LNCaP clone FGC (cell line): ENCODE results near the gene CNDP2.

Experiments used
- DNase-seq: peaks from one replicate; pipeline ENCODE4 v3.0.0-alpha.2; 2011; ENCODE audit warnings: low read depth
- H3K4me3 ChIP-seq: 2 replicates; pipeline ENCODE4 v1.5.1; 2011; ENCODE audit warnings: mild to moderate bottlenecking, low read depth, low read length, control low read depth
- CTCF ChIP-seq: IDR thresholded peaks from 2 replicates; pipeline ENCODE4 v1.5.1; 2012; ENCODE audit warnings: mild to moderate bottlenecking; ENCODE audit not compliant: control insufficient read depth, insufficient read depth; ENCODE audit errors: extremely low read depth

CNDP2 gene

GRCh38 chr18:74489676-74490075 lies 6.5 kb upstream of the CNDP2 start:
- no peak for DNase-seq
- TF ChIP-seq CTCF: no peak
- no peak overlapping the region for H3K4me3 ChIP-seq

- TF ChIP-seq CTCF: no peak
- DNase-seq: no peak
- no peak overlapping the region for H3K4me3 ChIP-seq
Measured at GRCh38 chr18:74492259-74492658, 3.9 kb upstream of the CNDP2 start.

GRCh38 chr18:74493689-74494088 lies 2.5 kb upstream of the CNDP2 start:
- peak; percentile 54 for DNase-seq
- TF ChIP-seq CTCF: peak; percentile 94
- no peak overlapping the region for H3K4me3 ChIP-seq

- no peak for TF ChIP-seq CTCF
- H3K4me3 ChIP-seq: no peak overlapping the region
- DNase-seq: no peak
Measured at GRCh38 chr18:74494514-74494913, 1.6 kb upstream of the CNDP2 start.

GRCh38 chr18:74496508-74497323 lies 553 bp downstream of the CNDP2 start:
- no peak for DNase-seq
- H3K4me3 ChIP-seq: peak overlapping the region; percentile 80
- TF ChIP-seq CTCF: no peak

- H3K4me3 ChIP-seq: peak overlapping the region; percentile 80
- no peak for TF ChIP-seq CTCF
- no peak for DNase-seq
Measured at GRCh38 chr18:74497324-74497676, 1.1 kb downstream of the CNDP2 start.

- H3K4me3 ChIP-seq: no peak overlapping the region
- DNase-seq: no peak
- TF ChIP-seq CTCF: no peak
Measured at GRCh38 chr18:74497778-74498177, 1.6 kb downstream of the CNDP2 start.
